Stimulated activated CD8-positive, alpha-beta memory T cell treated with anti-CD3 and anti-CD28 coated beads, Interleukin-7, amount 100 ng/mL, for 1 hour (primary cell): ENCODE measurements around the gene RALGAPA2.

ENCODE experiments used
- DNase-seq, 2 donors: peaks; one replicate each; pipeline ENCODE4 v3.0.0-alpha.2; 2020; ENCODE audit warnings: low read depth in 2 of 2

RALGAPA2 gene

DNA sequence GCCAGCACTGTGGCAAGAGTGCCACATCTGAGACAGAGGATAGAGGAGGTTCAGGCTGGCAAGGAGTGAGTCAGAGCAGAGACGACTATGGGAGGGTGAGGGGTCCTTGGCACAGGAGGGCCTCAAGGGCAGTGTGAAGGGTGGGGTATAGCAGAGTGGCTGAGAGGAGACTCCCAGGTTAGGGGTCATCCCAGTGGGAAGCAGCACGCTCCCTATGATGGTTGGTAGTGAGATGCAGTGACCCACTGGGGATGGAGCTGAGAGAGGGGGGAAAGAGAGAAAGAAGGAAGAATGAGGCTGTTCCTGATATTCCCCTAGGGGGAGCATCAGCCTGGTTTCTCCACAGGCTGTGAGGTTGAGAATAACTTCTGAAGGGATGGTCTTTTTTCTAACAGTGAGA, 247.2 kb downstream of the RALGAPA2 start:
- no peak for DNase-seq

DNA sequence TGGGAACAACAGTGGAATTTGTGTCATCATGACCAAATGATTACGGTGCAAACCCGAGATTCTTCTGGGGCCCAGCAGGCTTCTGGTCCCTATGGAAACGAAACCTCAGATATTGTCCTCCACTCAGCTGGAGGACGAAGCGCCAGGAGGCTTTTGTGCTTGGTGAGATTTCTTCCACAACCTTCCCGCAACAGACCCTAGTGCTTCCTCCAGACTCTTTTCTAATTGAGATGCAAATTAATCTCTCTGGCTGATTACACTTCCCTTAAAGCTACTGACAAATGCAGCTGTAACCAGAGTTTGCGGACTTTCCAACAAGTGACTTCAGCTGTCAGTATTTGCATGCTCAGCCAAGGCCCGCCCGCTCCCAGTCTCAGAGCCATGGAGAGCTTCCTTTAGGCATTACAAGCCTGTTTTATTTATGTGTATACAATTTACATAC, 248.5 kb downstream of the RALGAPA2 start:
- no peak for DNase-seq

DNA sequence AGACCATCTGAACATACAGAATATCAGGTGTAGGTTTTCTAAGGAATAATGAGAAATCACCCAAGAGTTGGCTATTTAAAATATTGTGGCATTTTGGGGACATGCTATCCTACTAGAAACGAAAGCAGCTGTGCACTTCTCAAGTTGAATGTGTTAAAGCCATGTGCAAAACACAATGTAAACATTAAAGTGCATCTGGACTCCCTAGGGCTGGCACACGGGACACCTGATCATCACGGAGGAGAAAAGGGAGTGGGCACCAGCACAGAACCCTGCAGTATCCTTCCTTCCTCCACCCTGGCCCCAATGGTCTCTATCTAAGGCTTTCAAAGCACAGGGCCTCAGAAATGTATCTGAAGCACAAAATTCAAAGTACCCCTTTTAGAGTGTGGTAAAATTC, 250.3 kb downstream of the RALGAPA2 start:
- DNase-seq = no peak

DNA sequence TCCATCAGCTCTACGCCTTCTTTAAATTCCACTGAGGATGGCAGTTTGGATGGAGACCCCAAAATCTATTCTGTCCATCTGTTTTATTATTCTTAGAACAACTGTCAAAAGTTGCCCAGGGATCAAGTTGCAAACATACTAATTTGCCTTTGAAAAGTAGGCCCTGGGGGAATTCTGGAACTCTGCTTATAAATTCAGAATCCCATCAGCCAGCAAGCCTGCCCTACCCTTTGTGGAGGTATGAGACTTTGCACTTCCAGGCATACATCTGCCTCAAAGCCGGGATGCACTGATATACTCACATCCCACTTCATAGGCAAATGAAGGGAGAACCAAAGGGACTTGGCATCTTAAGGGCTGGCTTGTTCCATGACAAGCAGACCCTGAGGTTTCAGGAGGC, 250.9 kb downstream of the RALGAPA2 start:
- no peak for DNase-seq

DNA sequence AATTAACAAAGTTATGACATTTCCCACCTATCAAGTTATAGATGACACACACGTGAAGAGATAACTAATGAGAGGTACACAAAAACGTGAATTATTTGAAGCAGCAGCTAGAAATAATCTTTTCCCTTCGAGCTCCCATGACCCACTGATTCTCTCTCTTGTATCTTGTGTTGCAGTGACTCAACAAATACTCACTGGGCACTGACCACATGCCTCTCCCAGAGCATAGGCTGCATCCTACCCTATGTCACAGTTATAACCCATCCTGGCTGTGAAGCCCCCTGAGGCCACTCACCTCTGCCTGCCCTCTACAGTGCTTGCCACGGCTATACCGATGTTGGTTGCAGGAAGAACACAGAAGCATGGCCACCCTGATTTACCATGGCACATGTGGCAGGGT, 252.7 kb downstream of the RALGAPA2 start:
- DNase-seq = no peak

DNA sequence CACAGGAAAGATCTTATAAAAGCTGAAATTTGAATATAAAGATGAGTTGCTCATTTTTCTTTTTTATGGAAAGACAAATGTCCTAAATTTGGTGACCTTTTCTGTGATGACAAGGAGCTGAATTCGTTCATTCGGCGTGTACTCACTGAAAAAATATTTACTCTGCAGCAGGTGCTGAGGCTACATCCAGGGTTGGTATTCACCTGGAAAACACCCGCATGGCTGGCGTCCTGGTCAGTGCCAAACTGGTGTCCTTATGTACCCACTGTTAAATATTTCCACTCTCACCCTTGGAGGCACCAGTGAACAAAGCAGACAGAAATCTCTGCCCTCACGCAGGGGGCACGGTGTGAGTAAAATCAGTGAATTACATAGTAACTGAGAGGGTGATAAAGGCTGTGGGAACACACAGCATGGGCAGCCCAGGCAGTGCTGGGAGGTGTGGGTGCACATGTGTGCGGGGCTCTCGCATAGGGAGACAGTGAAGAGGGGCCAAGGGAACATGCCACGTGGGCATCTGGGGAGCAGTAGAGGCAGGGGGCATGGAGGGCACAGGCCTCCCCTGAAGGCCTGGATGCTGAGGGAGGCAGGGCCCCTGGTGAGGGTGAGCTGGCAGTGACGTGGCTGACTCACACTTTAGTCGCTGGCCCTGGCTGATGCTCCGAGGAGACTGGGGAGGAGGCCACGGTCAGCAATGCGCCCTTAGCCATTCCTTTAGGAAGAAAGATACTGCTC, 254.9 kb downstream of the RALGAPA2 start:
- DNase-seq = no peak

DNA sequence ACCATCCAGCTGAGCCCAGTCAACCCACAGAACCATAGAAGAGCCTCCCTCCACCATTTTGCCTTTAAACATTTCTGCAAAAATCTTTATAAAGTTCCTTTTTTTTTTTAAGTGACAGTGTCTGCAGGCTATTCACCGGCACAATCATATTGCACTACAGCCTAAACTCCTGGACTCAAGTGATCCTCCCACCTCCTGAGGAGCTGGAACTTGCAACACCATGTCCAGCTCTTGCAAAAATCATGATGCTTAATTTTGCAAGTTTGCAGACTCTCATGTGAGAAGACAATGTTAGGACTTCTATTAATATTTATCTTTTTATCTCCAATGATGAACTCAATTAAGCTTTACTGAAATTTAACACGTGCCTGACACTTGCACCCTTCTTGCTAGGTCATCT, 255.7 kb downstream of the RALGAPA2 start:
- DNase-seq = no peak

DNA sequence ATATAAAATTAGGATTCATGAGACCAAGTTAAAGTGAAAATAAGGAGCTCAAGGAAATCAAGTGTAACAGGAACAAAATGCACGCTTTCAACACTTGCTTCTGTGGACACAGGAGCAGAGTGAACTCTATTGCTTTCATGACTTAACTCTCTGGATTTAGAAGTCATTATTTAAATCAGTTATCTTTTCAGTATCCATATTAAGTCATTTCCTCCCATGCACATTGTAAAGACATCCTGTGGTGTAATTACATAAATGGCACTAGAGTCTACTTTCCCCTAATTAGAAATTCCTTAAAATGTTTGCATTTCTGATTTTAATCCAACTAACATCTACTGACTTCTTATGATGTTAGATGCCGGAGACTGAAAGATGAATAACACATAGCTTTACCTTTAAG, 256.5 kb downstream of the RALGAPA2 start:
- DNase-seq = no peak

DNA sequence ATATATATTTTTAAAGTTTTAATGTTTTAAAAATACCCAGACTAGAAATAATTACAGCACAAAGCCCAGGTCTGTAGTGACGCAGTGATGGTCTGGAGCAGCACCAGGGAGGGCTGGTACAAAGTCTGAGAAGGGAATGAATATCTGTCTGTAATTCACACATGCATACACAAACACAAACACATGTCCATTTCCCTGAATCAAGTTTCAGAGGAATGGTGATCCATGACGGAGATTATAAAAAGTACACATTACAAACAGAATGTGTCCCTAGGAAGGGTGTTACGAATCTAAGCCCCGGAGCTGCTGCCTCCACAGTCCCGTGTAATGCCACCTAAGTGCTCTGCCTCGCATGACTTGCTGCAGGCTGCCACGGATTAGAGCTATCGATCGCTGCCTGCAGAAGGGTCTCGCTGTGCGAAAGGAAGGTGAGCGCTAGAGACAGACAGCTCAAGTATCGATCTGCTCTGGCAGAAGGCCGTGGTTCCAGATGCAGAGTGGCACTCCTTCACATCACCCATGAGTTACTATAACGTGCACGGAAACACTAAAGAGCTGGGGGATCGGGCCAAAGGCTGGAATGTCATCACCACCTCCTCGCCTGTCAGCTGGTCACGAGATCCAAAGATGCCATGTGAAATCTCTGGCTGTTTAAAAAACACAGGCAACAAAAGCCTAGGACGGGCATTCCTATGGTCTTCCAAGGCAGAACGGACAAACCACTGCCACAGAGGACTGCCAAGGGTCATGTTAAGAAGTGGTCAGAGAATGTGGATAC, 257.4 kb downstream of the RALGAPA2 start:
- DNase-seq = no peak

DNA sequence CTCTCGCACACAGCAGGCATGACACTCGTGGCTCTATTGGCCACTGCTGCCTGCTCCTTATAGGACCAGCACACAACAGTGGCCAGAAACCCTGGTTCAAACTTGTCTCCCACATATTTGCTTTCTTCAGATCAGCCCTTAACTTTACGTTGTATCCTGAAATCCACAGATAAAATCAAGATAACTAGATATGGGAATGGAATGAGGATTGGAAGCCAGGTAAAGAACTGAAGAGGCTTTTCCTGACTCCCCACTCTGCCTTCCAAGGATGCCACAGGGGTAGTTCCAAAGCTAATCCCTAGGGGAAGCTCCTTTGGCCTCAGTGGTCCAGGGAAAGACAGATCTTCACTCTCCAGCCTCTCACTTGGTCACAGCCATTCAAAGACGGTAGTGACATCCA, 258.1 kb downstream of the RALGAPA2 start:
- DNase-seq = no peak

DNA sequence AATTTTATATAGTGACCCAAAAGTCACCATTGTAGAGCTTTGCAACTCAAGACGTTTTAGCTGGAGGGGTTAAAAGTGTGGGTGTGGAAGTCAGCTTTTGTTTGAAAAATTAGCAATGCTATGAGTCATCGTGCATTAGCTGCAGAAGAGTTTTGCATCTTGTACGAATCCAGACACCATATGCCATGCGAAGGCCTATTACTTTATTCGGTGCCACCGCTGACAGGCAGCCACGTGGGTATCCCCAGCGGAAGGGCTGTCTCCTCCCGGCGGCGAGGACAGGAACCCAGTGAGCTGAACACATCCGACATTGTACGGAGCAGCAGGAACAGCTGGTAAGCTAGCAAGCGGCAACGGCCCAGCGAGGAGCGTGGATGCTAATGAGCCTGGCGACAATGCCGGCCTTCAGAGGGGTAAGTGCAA, 260.2 kb downstream of the RALGAPA2 start:
- DNase-seq = peak; percentile 8 to 14

DNA sequence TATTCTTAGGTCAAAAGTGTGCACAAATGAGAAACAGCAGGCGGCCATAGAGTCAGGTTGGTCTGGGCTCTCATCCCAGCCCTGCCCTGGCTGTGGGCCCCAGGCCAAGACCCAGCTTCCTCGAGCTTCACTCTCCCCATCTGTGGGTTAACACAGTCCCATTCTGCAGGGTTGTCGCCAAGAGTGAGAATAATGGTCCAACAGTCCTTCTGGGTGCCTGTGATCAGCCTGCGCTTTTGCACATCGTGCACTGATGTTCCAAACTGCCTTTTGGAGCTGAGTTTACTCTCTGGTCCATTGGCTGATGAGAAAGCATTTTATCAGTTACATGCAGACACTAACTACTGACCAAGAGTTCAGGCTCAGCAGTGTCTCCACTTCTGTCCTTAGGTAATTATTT, 261.9 kb downstream of the RALGAPA2 start:
- no peak for DNase-seq

DNA sequence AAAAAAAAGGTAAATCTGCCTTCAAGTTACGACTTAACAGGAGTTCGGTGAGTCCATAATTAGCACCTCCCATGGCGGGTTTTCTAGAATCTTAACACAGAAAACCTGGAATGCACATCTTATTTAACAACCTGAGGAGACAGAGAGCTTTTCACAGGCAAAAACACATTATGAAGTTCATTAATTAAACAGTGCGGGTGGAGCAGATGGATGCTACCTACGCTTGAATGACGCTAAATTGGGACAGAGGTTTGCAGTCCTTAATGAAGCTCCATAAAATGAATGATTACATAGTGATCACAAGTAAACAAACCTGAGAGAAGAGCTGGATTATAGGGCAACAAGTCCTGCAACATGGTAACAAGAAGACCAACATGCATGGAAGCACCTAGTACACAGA, 263.6 kb downstream of the RALGAPA2 start:
- DNase-seq = no peak

DNA sequence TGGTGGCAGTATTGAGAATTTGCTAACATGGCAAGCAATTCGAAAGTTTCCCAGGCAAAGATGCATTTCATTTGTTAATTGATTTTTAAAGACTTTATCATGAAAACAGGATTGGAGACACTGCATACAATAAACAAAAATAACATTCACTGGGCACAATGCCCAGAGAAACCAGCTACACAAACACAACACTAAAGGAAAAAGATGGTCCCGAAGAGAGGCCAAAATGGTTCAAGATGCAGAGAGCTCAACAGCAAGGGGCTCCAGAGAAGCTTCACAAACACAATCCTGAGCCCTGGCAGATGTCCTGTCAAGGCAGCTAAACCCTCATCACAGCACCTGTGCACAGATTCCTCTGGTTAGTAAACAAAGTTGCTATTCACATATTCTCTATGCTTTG, 265.2 kb downstream of the RALGAPA2 start:
- DNase-seq = no peak

DNA sequence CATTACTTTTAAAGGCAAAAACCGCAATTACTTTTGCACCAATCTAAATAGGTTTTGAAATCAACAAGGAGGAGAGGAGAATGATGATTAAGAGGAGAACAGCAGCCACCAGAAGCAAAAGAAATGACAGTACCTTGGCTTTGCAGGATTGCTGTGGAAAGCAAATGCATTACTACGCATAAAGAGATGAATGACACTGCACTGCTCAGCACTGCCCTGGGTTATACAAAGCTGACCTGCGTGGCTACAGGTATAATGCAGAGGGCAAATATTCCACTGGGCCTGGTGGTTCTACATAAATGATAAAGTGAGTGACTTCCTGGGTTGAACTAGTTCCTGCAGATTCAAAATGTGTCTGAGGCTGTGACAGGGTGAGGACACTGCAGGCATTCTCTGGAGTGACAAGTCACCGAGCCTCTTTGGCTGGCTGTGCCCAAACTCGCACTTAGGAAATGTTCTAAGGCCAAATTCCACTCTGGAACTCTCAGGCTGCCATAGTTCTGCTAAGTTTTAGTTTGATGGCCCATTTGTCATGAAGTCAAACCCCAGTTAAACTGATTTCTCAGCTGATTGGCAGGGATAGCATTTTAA, 265.9 kb downstream of the RALGAPA2 start:
- no peak for DNase-seq

DNA sequence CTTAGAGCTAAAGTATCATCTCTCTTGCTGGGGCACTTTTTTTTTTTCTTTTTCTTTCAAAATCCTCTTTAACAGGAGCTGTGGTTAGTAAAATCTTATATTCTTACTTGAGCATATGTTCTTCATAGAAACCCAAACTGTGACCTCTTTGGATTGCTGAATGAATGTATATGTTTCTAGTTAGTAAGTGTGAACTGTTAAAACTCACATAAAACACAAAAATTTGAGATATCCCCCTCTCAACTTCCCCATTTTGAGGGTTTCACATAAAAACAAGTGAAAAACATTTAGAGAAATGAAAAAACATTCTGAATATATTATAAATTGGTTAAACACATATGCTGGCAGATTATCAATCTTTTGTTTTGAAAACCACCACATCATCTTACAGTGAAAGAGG, 266.4 kb downstream of the RALGAPA2 start:
- no peak for DNase-seq

DNA sequence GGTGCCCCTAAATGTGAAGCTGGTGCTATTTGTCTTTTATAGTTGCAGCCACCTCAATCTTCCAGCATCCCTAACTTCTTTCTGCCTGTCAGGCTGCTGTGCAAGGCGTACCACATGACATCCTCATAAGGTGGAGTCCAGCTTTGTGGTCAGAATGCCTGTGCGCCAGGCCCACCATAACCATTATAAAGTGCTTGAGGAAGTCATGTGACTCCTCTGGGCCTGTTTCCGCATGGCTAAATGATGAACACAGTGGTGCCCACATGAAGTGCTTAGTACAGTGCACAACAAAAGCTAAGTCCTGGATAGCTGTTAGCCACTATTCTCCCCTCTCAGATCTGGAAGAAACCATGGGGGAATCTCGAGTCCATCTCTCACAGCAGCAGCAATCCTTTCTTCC, 268.9 kb downstream of the RALGAPA2 start:
- no peak for DNase-seq

DNA sequence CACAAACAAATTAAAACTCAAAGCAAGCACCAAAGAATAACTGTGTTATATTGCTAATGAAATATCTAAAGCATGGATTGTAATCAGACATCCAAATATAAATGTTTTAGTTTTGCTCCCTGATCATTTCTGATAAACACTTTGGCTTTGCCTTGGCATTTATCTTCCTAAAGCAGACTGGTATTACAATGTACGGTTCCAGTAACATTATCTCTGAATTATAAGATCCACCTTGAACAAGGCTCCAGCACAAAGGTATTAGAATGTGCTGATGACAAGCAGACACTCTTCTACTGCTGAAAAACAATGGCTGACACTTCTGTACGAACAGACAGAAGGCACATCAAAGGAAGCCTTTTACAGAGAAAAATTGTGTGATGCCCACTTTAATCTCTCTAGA, 270.0 kb downstream of the RALGAPA2 start:
- no peak for DNase-seq

DNA sequence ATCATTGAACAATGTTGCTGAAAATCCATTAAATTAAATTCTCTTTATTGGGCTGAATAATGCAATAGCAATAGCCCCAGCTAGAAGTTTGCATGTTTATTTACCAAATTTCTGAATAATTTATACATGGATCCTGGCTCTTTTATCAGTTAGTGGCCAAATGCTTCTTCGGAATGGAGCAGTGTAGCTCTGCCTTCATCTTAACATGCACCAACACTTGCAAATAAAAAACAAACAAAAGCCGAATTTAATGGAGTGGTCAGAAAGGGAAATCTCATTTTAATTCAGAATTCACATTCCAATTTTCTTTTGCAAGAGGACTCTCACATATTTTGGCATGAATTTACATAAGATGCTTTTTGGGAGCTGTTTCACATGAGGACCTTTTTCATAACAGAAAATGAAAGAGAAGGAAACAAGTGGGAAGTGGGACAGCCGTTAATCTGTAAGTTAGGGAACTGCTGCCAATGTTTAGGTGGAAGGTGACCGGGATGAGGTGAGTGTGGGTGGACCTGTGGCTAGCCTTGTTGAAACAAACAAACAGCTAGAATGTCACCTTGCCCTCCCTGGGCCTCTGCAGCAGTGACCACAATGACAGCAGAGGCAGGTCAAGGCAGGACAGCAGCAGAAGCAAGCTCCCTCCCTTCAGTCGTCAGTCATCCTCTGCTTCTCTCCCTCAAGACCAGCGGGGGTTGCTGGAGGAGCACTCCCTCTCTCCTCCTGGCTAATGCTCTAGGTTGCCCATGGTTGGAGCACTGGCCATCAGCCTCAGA, 271.4 kb downstream of the RALGAPA2 start:
- DNase-seq = no peak

DNA sequence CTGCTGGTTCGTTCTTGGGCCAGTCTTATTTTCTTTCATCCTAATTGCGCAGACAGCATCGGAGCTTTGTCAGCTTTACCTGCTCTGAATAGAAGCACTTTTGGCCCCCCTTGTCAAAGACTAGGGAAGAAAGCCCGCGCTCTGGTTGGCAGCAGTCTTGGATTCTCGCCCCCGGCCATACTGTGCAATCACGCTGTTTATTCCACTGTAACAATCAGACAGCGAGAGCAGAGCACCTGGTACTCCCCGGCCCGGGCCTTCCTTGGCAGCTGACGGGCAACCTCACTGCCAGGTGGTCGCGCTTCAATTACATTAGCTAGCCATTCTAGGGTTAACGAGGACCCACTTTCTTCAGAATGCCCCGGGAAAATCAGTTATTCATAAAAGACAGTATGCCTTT, 272.0 kb downstream of the RALGAPA2 start:
- DNase-seq = no peak

DNA sequence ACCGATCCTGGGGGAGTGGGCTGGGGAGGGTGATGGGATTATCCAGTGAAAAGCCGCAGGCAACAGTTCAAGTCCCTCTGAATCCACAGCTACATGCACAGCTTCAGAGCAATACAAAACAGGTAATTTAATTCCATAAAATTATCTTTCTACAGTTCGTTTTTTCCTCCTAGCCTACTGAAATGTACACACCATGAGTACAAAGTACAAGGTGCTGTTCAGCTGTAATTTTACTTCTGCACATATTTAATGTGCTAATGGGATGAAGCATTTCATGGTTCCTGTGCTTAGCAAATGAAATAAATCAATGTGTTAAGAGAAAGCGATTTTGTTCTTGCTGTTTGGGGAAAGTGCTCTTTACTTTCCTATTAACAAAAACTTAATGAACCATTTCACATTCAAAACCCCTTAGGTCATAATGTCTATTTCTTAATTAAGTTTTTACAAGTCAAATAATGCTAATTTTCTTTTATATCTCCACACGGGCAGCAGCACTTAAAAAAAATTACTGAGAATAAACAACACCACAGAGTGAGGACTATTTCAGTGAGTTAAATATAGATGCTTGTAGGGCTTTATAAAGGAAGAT, 272.7 kb downstream of the RALGAPA2 start:
- DNase-seq = no peak

DNA sequence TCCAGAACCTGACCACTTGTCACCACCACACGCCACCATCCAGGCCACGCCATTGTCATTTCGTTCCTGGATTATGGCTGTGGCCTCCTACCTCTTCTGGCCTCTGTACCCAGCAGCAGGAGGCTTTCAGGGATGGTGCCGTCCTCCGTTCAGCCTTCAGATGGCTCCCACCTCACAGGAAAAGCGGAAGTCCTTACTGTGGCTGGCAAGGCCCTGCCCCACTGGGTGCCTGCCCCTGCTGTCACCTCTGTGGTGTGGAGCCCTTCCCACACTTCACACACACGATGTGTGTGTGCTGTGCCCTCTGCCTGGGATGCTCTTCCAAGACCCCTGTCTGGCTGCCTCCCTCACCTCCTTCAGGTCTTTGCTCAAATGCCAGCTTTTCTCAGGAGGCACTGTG, 275.1 kb downstream of the RALGAPA2 start:
- no peak for DNase-seq
